Vagina (tissue), 2 donors: ENCODE data around the gene SLPI. TPM values are rescaled to one million over a fixed set of nuclear protein-coding genes. Genes with fewer than 3 reads are reported as not detected.

ENCODE experiments used
- DNase-seq, 2 donors: peaks; one replicate each; pipeline ENCODE4 v3.0.0-alpha.2; 2017; ENCODE audit errors: extremely low spot score in 2 of 2
- H3K27ac ChIP-seq: fragments of 200-600 bp; sonication (generic); one replicate; pipeline ENCODE4 v1.5.1; 2019
- H3K27me3 ChIP-seq: fragments of 200-600 bp; sonication (generic); one replicate; pipeline ENCODE4 v1.5.1; 2019
- H3K36me3 ChIP-seq, 2 donors: fragments of 200-600 bp; sonication (generic); one replicate each; pipeline ENCODE4 v1.5.1; 2017 to 2019
- H3K4me1 ChIP-seq: fragments of 200-600 bp; sonication (generic); one replicate; pipeline ENCODE4 v1.5.1; 2019
- H3K4me3 ChIP-seq, 2 donors: fragments of 200-600 bp; sonication (generic); 1 replicate in 1 of 2; 2 replicates in 1 of 2; pipeline ENCODE4 v1.5.1; 2016 to 2019
- H3K9me3 ChIP-seq: fragments of 200-600 bp; sonication (generic); one replicate; pipeline ENCODE4 v1.5.1; 2019
- POLR2A ChIP-seq, 2 donors: fragments of 450-650 bp; IDR thresholded peaks; one replicate each; pipeline ENCODE4 v1.6.1; 2017; ENCODE audit warnings: antibody characterized with exemption in 2 of 2, mild to moderate bottlenecking in 2 of 2, moderate library complexity in 2 of 2
- POLR2AphosphoS5 ChIP-seq, 2 donors: sonication (generic); formaldehyde crosslinking; IDR thresholded peaks; one replicate each; pipeline ENCODE4 v1.9.0; 2017; ENCODE audit warnings: antibody characterized with exemption in 2 of 2, mild to moderate bottlenecking in 2 of 2, low read depth in 1 of 2; ENCODE audit not compliant: insufficient read depth in 1 of 2
- intact Hi-C: fragments of 100-400 bp; cut with DNase I; formaldehyde crosslinking; loops from one replicate; pipeline ENCODE4 v1.15.1; 2023
- total RNA-seq: library from RNA; depleted of rRNA; stranded (reverse); fragments of >200 nt; gene quantifications from one replicate; pipeline ENCODE4 v1.2.3, GENCODE V29; 2016
- TF ChIP-seq, protein P1 (sequence below), 3 experiments: fragments of 450-650 bp in 2 of 3; fragments of 200-600 bp in 1 of 3; sonication (generic) in 1 of 3; IDR thresholded peaks; one replicate each; pipeline ENCODE4 v1.5.1; 2017 to 2019; ENCODE audit warnings: antibody characterized with exemption in 3 of 3, mild to moderate bottlenecking in 2 of 3, moderate library complexity in 2 of 3

Gene SLPI
- total RNA-seq, 1 donor from 2014 or later, result 431 TPM

DNA sequence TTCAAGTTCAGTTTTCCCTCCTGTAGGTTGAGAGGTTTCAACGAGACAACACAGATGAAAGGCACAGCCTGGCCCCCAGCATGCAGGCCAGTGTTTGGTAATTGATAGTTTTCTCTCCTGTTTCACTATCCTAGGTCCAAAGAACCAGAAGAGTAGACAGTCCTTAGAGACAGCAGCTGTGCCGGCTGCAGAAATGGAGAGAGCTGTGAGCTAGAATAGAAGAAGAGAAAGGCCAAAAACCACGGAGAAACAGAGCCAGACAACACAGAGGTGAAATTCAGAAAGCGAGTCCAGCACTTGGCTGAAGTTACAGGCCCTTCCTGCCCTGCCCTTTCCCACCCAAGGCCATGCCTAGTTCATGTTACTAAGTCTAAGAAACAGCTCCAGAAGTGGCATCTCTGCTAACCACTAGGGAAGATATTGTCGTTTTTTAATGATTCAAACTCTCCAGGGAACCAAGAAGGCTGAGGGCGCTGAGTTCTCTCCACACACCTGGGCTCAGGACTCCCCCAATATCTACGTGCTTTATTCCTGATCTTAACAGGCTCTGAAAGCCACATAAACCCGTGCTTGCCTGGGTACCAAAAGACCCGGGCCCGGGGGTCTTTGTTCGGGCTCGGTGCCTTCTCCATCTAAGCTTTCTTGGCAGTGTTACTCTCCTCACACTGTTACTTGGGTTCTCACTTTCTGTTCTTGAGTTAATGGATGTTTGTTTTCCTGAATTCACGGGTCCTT, 35.7 kb upstream of the SLPI start:
- Histone ChIP-seq H3K4me3 (no peak overlapping the region), H3K9me3 (no peaks in the 10 kb centered on the region), H3K4me1 (peaks cover 13% of the 10 kb centered on the region), H3K36me3 (no peaks in the 10 kb centered on the region), H3K27ac (no peak overlapping the region), H3K27me3 (no peaks in the 10 kb centered on the region)
- no peak for TF ChIP-seq POLR2A (IDR thresholded peaks at IDR 0.05)
- TF ChIP-seq, protein P1, sequence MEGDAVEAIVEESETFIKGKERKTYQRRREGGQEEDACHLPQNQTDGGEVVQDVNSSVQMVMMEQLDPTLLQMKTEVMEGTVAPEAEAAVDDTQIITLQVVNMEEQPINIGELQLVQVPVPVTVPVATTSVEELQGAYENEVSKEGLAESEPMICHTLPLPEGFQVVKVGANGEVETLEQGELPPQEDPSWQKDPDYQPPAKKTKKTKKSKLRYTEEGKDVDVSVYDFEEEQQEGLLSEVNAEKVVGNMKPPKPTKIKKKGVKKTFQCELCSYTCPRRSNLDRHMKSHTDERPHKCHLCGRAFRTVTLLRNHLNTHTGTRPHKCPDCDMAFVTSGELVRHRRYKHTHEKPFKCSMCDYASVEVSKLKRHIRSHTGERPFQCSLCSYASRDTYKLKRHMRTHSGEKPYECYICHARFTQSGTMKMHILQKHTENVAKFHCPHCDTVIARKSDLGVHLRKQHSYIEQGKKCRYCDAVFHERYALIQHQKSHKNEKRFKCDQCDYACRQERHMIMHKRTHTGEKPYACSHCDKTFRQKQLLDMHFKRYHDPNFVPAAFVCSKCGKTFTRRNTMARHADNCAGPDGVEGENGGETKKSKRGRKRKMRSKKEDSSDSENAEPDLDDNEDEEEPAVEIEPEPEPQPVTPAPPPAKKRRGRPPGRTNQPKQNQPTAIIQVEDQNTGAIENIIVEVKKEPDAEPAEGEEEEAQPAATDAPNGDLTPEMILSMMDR (IDR thresholded peaks at IDR 0.05), result peak in 1 of 3 experiments; percentile 0
- no peak for DNase-seq
- intact Hi-C loops, result no loop called here

DNA sequence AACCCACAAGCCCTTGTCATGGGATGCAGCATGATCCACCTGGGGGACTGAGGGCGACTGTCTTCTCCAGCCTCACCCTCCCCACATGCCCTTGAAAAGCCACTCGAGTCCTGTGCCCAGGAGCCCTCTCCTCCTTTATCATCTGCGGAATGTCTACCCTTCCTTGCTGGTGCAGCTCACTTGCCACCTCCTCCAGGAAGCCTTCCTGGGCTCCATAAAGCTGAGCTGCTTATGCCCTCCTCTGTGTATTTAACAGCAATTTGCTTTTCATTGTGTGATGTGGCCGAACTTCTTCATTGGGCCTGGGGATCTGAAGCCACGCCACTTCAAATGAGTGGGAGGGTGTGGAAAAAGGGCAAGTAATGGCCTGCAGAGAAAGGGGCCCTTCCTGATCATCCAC, 34.5 kb upstream of the SLPI start:
- H3K27me3 ChIP-seq, result no peaks in the 10 kb centered on the region
- no peaks in the 10 kb centered on the region for H3K9me3 ChIP-seq
- H3K27ac ChIP-seq, result no peak overlapping the region
- no peak overlapping the region for H3K4me3 ChIP-seq
- H3K4me1 ChIP-seq, result peaks cover 10% of the 10 kb centered on the region
- DNase-seq, result no peak
- TF ChIP-seq POLR2AphosphoS5 (IDR thresholded peaks at IDR 0.05; ENCODE audit: insufficient read depth in 1 of 2, low read depth in 1 of 2) (no peak), POLR2A (IDR thresholded peaks at IDR 0.05) (no peak)
- TF ChIP-seq, protein P1 (IDR thresholded peaks at IDR 0.05), result no peak
- intact Hi-C loops, result no loop called here
- no peaks in the 10 kb centered on the region for H3K36me3 ChIP-seq

- no peaks in the 10 kb centered on the region for H3K9me3 ChIP-seq
- no peaks in the 10 kb centered on the region for H3K36me3 ChIP-seq
- H3K27ac ChIP-seq, result no peak overlapping the region
- no peak for DNase-seq
- peaks cover 6% of the 10 kb centered on the region for H3K4me1 ChIP-seq
- TF ChIP-seq, protein P1 (IDR thresholded peaks at IDR 0.05), result no peak
- TF ChIP-seq POLR2A (IDR thresholded peaks at IDR 0.05), result no peak
- no peak for TF ChIP-seq POLR2AphosphoS5 (IDR thresholded peaks at IDR 0.05; ENCODE audit: insufficient read depth in 1 of 2, low read depth in 1 of 2)
- H3K4me3 ChIP-seq, result no peak overlapping the region
- intact Hi-C loops, result no loop called here
- no peaks in the 10 kb centered on the region for H3K27me3 ChIP-seq
Observed at GRCh38 chr20:45288376-45288775, 34.0 kb upstream of the SLPI start.

DNA sequence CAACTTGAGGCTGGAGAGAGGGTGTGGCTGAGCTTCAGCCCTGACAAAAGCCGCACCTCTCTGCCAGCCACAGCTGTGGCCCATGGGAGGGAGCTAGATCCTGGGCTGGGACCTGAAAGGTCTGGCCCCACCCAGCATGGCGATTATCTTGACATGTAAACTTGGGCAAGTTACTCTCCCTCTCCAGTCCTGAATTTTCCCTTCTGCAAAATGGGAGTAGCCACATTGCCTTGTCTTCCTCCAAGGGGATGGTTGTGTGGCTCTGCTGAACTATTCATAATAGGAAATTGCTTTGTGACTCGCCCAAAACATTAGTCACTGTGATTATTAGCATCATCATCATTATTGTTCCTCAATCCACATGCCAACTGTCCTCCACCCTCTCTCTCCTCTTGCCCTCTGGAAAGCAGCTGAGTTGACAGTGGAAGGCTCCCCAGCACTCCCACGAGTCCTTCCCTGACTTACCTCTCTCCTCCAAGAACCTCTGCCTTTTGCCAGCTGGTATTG, 29.2 kb upstream of the SLPI start:
- Histone ChIP-seq H3K36me3 (no peaks in the 10 kb centered on the region), H3K4me3 (no peak overlapping the region), H3K27ac (no peak overlapping the region), H3K27me3 (no peaks in the 10 kb centered on the region), H3K9me3 (no peaks in the 10 kb centered on the region), H3K4me1 (no peaks in the 10 kb centered on the region)
- TF ChIP-seq POLR2A (IDR thresholded peaks at IDR 0.05), result no peak
- peak in 1 of 2 donors; percentile 42 for TF ChIP-seq POLR2AphosphoS5 (IDR thresholded peaks at IDR 0.05; ENCODE audit: insufficient read depth in 1 of 2, low read depth in 1 of 2)
- no peak for DNase-seq
- intact Hi-C loops, result no loop called here

- Histone ChIP-seq H3K9me3 (no peaks in the 10 kb centered on the region), H3K4me3 (no peak overlapping the region), H3K4me1 (no peaks in the 10 kb centered on the region), H3K27me3 (no peaks in the 10 kb centered on the region), H3K27ac (no peak overlapping the region), H3K36me3 (no peaks in the 10 kb centered on the region)
- DNase-seq, result no peak
- no peak for TF ChIP-seq POLR2A (IDR thresholded peaks at IDR 0.05)
- TF ChIP-seq, protein P1 (IDR thresholded peaks at IDR 0.05), result no peak
- no peak for TF ChIP-seq POLR2AphosphoS5 (IDR thresholded peaks at IDR 0.05; ENCODE audit: insufficient read depth in 1 of 2, low read depth in 1 of 2)
- intact Hi-C loops, result no loop called here
Observed at GRCh38 chr20:45282700-45283550, 28.6 kb upstream of the SLPI start.
